Measurements from ENCODE around the gene ZDHHC5.

ZDHHC5 gene

GRCh38 chr11:57667736-57668433 lies at the start of gene ZDHHC5:
Gene ZDHHC5 (plus strand): TSS chr11:57668114. CDS start chr11:57673091, 4,977 bp downstream.
- ChIA-PET CTCF (no interaction called here), POLR2A (interaction anchor here (0.7 to 1.0 kb wide), 3 partner anchors 73 to 1892 kb away, joined by 3 to 6 read pairs (median 3); partner anchors contain the start of gene SELENOH)
- H3K4me1 ChIP-seq (ENCODE audit: control insufficient read depth, insufficient read depth, low read length), result no peaks in the 10 kb centered on the region
- no peak for TF ChIP-seq TSHZ1 (tag by site-specific recombination; IDR thresholded peaks at IDR 0.05; ENCODE audit: borderline replicate concordance)
- TF ChIP-seq ZNF549 (tag by site-specific recombination; IDR thresholded peaks at IDR 0.05), result no peak
- TF ChIP-seq ZNF596 (tag by site-specific recombination; IDR thresholded peaks at IDR 0.05), result no peak
- peak; percentile 47; the same call in 1 of the 2 replicates for TF ChIP-seq ZFP69B (tag by site-specific recombination; IDR thresholded peaks at IDR 0.05)
- no peak for TF ChIP-seq ZBTB1 (tag by site-specific recombination; IDR thresholded peaks at IDR 0.05)
- TF ChIP-seq ZSCAN4 (tag by site-specific recombination; IDR thresholded peaks at IDR 0.05), result no peak
- TF ChIP-seq REPIN1 (tag by site-specific recombination; IDR thresholded peaks at IDR 0.05; ENCODE audit: low read depth), result no peak
- TF ChIP-seq ZNF514 (tag by site-specific recombination; IDR thresholded peaks at IDR 0.05), result no peak
- no peak for TF ChIP-seq PRDM2 (tag by site-specific recombination; IDR thresholded peaks at IDR 0.05; ENCODE audit: borderline replicate concordance)
- TF ChIP-seq ZNF157 (tag by site-specific recombination; IDR thresholded peaks at IDR 0.05), result no peak
- TF ChIP-seq ZNF280C (tag by site-specific recombination; IDR thresholded peaks at IDR 0.05), result no peak
- no peak for TF ChIP-seq PRDM10 (tag by site-specific recombination; IDR thresholded peaks at IDR 0.05)
- TF ChIP-seq ZNF292 (tag by site-specific recombination; IDR thresholded peaks at IDR 0.05; ENCODE audit: borderline replicate concordance, low read depth), result no peak
- TF ChIP-seq TRIM28 (IDR thresholded peaks at IDR 0.05; ENCODE audit: borderline replicate concordance, low read length), result no peak
- no peak for TF ChIP-seq MZF1 (tag by site-specific recombination; IDR thresholded peaks at IDR 0.05; ENCODE audit: borderline replicate concordance)
- peak; percentile 61; the same call in 1 of the 2 replicates for TF ChIP-seq PATZ1 (tag by site-specific recombination; IDR thresholded peaks at IDR 0.05)
- TF ChIP-seq ZIC2 (tag by site-specific recombination; IDR thresholded peaks at IDR 0.05), result no peak

More at GRCh38 chr11:57667736-57668433, at the start of gene ZDHHC5:
- H3K9me3 ChIP-seq (ENCODE audit: control insufficient read depth, insufficient read depth, low read depth, low read length), result no peaks in the 10 kb centered on the region
- H3K36me3 ChIP-seq (ENCODE audit: control insufficient read depth in 2 of 2, insufficient read depth in 1 of 2, low read length in 2 of 2), result peaks cover 0 to 21% of the 10 kb centered on the region in 2 experiments; a peak in 1 of 3 replicates
- peak within 1 kb of the TSS; percentile 90 for H3K27ac ChIP-seq (ENCODE audit: extremely low read depth, low read depth, low read length)
- H3K4me3 ChIP-seq (ENCODE audit: low read depth, low read length), result peak within 1 kb of the TSS; percentile 99

Measured in HEK293 (cell line).